Gastrocnemius medialis (tissue), 4 donors: Measurements from ENCODE around the gene FBLN2. TPM values are rescaled to one million over a fixed set of nuclear protein-coding genes. Genes with fewer than 3 reads are reported as not detected.

Source experiments
- ATAC-seq, 2 donors: fragments of 150-250 bp; one replicate each; pipeline ENCODE4 v1.9.1; 2016
- DNase-seq, 2 donors: peaks; one replicate each; pipeline ENCODE4 v3.0.0-alpha.2; 2019
- H3K27ac ChIP-seq, 4 donors: fragments of 200-600 bp; sonication (generic); 1 replicate in 1 of 4; 2 replicates in 3 of 4; pipeline ENCODE4 v1.5.1; 2016 to 2018; ENCODE audit warnings: mild to moderate bottlenecking in 2 of 4, moderate library complexity in 1 of 4
- H3K27me3 ChIP-seq, 3 donors: fragments of 200-600 bp; sonication (generic) in 2 of 3; 1 replicate in 1 of 3; 2 replicates in 2 of 3; pipeline versions ENCODE4 v1.5.1 to v1.6.0; 2016 to 2019; ENCODE audit warnings: mild to moderate bottlenecking in 1 of 3, moderate library complexity in 1 of 3
- H3K36me3 ChIP-seq, 2 donors: fragments of 200-600 bp; sonication (generic) in 1 of 2; one replicate each; pipeline ENCODE4 v1.5.1; 2017 to 2018
- H3K4me1 ChIP-seq, 2 donors: fragments of 200-600 bp; sonication (generic) in 1 of 2; one replicate each; pipeline ENCODE4 v1.5.1; 2016 to 2017; ENCODE audit warnings: mild to moderate bottlenecking in 2 of 2
- H3K4me3 ChIP-seq, 4 donors: fragments of 200-600 bp; sonication (generic) in 3 of 4; 1 replicate in 1 of 4; 2 replicates in 3 of 4; pipeline ENCODE4 v1.5.1; 2016 to 2019; ENCODE audit warnings: mild to moderate bottlenecking in 2 of 4
- H3K9me3 ChIP-seq, 3 donors: fragments of 200-600 bp; sonication (generic) in 2 of 3; 1 replicate in 1 of 3; 2 replicates in 2 of 3; pipeline ENCODE4 v1.5.1; 2016 to 2019
- CTCF ChIP-seq, 5 experiments: fragments of 450-650 bp in 3 of 5; fragments of 200-600 bp in 2 of 5; sonication (generic) in 2 of 5; IDR thresholded peaks in 4 of 5; conservative IDR thresholded peaks in 1 of 5; 1 replicate in 4 of 5; 2 replicates in 1 of 5; pipeline ENCODE4 v1.5.1; 2016 to 2019; ENCODE audit warnings: antibody characterized with exemption in 5 of 5, mild to moderate bottlenecking in 3 of 5, moderate library complexity in 3 of 5
- POLR2A ChIP-seq, 2 donors: fragments of 450-650 bp; IDR thresholded peaks; one replicate each; pipeline ENCODE4 v1.6.1; 2017; ENCODE audit warnings: antibody characterized with exemption in 2 of 2, mild to moderate bottlenecking in 2 of 2, moderate library complexity in 2 of 2
- in situ Hi-C, 4 donors: fragments of 200-750 bp; cut with MboI; loops; one replicate each; pipeline versions ENCODE4 v1.15.0 to v1.8.0; 2017; ENCODE audit warnings: low sequenced_read_pairs in 4 of 4
- intact Hi-C: fragments of 100-400 bp; cut with DNase I; formaldehyde crosslinking; loops from one replicate; pipeline ENCODE4 v1.15.1; 2023; ENCODE audit warnings: low total_unique reads
- total RNA-seq, 4 donors: library from RNA; depleted of rRNA; stranded (reverse); fragments of >200 nt; gene quantifications; one replicate each; pipeline versions ENCODE4 v1.1.0 to v1.2.3, GENCODE V29; 2016

Gene FBLN2
- total RNA-seq, 4 donors from 2014 or later = 28.9 to 45.7 (median 34.0) TPM

GRCh38 chr3:13658681-13659080 is 109.8 kb downstream of the FBLN2 start:
- Histone ChIP-seq H3K9me3 (no peaks in the 10 kb centered on the region), H3K4me1 (no peaks in the 10 kb centered on the region), H3K36me3 (no peaks in the 10 kb centered on the region), H3K27me3 (peaks cover 3 to 16% (median 8%) of the 10 kb centered on the region in 3 donors), H3K27ac (no peak overlapping the region), H3K4me3 (no peak overlapping the region)
- intact Hi-C loops (loop anchor here (5.0 kb wide), 1 partner anchor 224 kb away; the partner anchor contains the start of gene WNT7A), in situ Hi-C loops (no loop called here)
- no peak for DNase-seq
- ATAC-seq = no peak
- TF ChIP-seq POLR2A (IDR thresholded peaks at IDR 0.05) (no peak), CTCF (IDR thresholded peaks at IDR 0.05 in 4 of 5, conservative IDR thresholded peaks at IDR 0.05 in 1 of 5) (no peak)

GRCh38 chr3:13659221-13659969 is 110.5 kb downstream of the FBLN2 start:
- Histone ChIP-seq H3K4me1 (no peaks in the 10 kb centered on the region), H3K9me3 (no peaks in the 10 kb centered on the region), H3K4me3 (no peak overlapping the region), H3K36me3 (no peaks in the 10 kb centered on the region), H3K27me3 (peaks cover 3 to 16% (median 8%) of the 10 kb centered on the region in 3 donors), H3K27ac (no peak overlapping the region)
- ATAC-seq = no peak
- DNase-seq = no peak
- no peak for TF ChIP-seq POLR2A (IDR thresholded peaks at IDR 0.05)
- TF ChIP-seq CTCF (IDR thresholded peaks at IDR 0.05 in 4 of 5, conservative IDR thresholded peaks at IDR 0.05 in 1 of 5) = no peak
- in situ Hi-C loops = no loop called here
- intact Hi-C loops = loop anchor here (5.0 kb wide), 1 partner anchor 223 kb away; the partner anchor contains the start of gene WNT7A

- peaks cover 0 to 16% (median 8%) of the 10 kb centered on the region in 3 donors for H3K27me3 ChIP-seq
- no peaks in the 10 kb centered on the region for H3K36me3 ChIP-seq
- no peaks in the 10 kb centered on the region for H3K4me1 ChIP-seq
- DNase-seq = no peak
- intact Hi-C loops = no loop called here
- no peak overlapping the region for H3K27ac ChIP-seq
- ATAC-seq = no peak
- H3K9me3 ChIP-seq = no peaks in the 10 kb centered on the region
- in situ Hi-C loops = no loop called here
- no peak overlapping the region for H3K4me3 ChIP-seq
- no peak for TF ChIP-seq CTCF (IDR thresholded peaks at IDR 0.05 in 4 of 5, conservative IDR thresholded peaks at IDR 0.05 in 1 of 5)
Observed at GRCh38 chr3:13660042-13660874, 111.3 kb downstream of the FBLN2 start.

GRCh38 chr3:13661121-13661520 is 112.2 kb downstream of the FBLN2 start:
- H3K27ac ChIP-seq = no peak overlapping the region
- no peaks in the 10 kb centered on the region for H3K9me3 ChIP-seq
- no peaks in the 10 kb centered on the region for H3K36me3 ChIP-seq
- no peak overlapping the region for H3K4me3 ChIP-seq
- TF ChIP-seq CTCF (IDR thresholded peaks at IDR 0.05 in 4 of 5, conservative IDR thresholded peaks at IDR 0.05 in 1 of 5) (no peak), POLR2A (IDR thresholded peaks at IDR 0.05) (no peak)
- DNase-seq (no peak), ATAC-seq (no peak)
- intact Hi-C loops = no loop called here
- in situ Hi-C loops = no loop called here
- H3K27me3 ChIP-seq = peaks cover 4 to 13% (median 7%) of the 10 kb centered on the region in 3 donors
- no peaks in the 10 kb centered on the region for H3K4me1 ChIP-seq
